Vagina (tissue), 2 donors: ENCODE measurements around the gene DMD.

Source experiments
- POLR2A ChIP-seq, 2 donors: fragments of 450-650 bp; IDR thresholded peaks; one replicate each; pipeline ENCODE4 v1.6.1; 2017; ENCODE audit warnings: antibody characterized with exemption in 2 of 2, mild to moderate bottlenecking in 2 of 2, moderate library complexity in 2 of 2
- POLR2AphosphoS5 ChIP-seq, 2 donors: sonication (generic); formaldehyde crosslinking; IDR thresholded peaks; one replicate each; pipeline ENCODE4 v1.9.0; 2017; ENCODE audit warnings: antibody characterized with exemption in 2 of 2, mild to moderate bottlenecking in 2 of 2, low read depth in 1 of 2; ENCODE audit not compliant: insufficient read depth in 1 of 2
- TF ChIP-seq, protein P1 (sequence below), 3 experiments: fragments of 450-650 bp in 2 of 3; fragments of 200-600 bp in 1 of 3; sonication (generic) in 1 of 3; IDR thresholded peaks; one replicate each; pipeline ENCODE4 v1.5.1; 2017 to 2019; ENCODE audit warnings: antibody characterized with exemption in 3 of 3, mild to moderate bottlenecking in 2 of 3, moderate library complexity in 2 of 3

- TF ChIP-seq POLR2AphosphoS5 (IDR thresholded peaks at IDR 0.05; ENCODE audit: insufficient read depth in 1 of 2, low read depth in 1 of 2) = no peak
- TF ChIP-seq, protein P1, sequence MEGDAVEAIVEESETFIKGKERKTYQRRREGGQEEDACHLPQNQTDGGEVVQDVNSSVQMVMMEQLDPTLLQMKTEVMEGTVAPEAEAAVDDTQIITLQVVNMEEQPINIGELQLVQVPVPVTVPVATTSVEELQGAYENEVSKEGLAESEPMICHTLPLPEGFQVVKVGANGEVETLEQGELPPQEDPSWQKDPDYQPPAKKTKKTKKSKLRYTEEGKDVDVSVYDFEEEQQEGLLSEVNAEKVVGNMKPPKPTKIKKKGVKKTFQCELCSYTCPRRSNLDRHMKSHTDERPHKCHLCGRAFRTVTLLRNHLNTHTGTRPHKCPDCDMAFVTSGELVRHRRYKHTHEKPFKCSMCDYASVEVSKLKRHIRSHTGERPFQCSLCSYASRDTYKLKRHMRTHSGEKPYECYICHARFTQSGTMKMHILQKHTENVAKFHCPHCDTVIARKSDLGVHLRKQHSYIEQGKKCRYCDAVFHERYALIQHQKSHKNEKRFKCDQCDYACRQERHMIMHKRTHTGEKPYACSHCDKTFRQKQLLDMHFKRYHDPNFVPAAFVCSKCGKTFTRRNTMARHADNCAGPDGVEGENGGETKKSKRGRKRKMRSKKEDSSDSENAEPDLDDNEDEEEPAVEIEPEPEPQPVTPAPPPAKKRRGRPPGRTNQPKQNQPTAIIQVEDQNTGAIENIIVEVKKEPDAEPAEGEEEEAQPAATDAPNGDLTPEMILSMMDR (IDR thresholded peaks at IDR 0.05) = no peak
- no peak for TF ChIP-seq POLR2A (IDR thresholded peaks at IDR 0.05)
Observed at GRCh38 chrX:31555506-31555905, 1655.8 kb downstream of the DMD start.
